Activated T-helper 2 cell treated with anti-CD3 and anti-CD28 coated beads, Interferon-gamma antibody, Interleukin-2, Interleukin-4, amounts not matched to agents 10 μg/mL and 5 μg/mL and 100 μg/mL, durations not matched to agents 14 hours and 24 hours and 36 hours (primary cell): ENCODE data around the gene TNFRSF13B. TPM values are rescaled to one million over a fixed set of nuclear protein-coding genes. Genes with fewer than 3 reads are reported as not detected.
A peak's percentile ranks its signal among the peaks of the same experiment; 100 is the strongest.
"Not testable (repeated sequence)": the region's sequence is repeated elsewhere in the genome, so short reads cannot be mapped to it uniquely, and the experiment has no call there.

Source experiments
- DNase-seq: peaks from one replicate; pipeline ENCODE4 v3.0.0; 2021; ENCODE audit warnings: low spot score
- H3K27ac Mint-ChIP-seq: one replicate; pipeline ENCODE4 v1.8.0; 2021; ENCODE audit warnings: mixed read lengths
- H3K27me3 Mint-ChIP-seq: one replicate; pipeline ENCODE4 v1.8.0; 2021; ENCODE audit warnings: low read depth, mixed read lengths
- H3K36me3 Mint-ChIP-seq: one replicate; pipeline ENCODE4 v1.8.0; 2021; ENCODE audit warnings: low read depth, mixed read lengths
- H3K4me1 Mint-ChIP-seq: one replicate; pipeline ENCODE4 v1.8.0; 2021; ENCODE audit warnings: low read depth, mixed read lengths
- H3K4me3 Mint-ChIP-seq: one replicate; pipeline ENCODE4 v1.8.0; 2021; ENCODE audit warnings: low read depth, mild to moderate bottlenecking, moderate library complexity, mixed read lengths
- H3K9me3 Mint-ChIP-seq: one replicate; pipeline ENCODE4 v1.8.0; 2021; ENCODE audit warnings: mixed read lengths
- intact Hi-C: fragments of 100-400 bp; cut with micrococcal nuclease; formaldehyde crosslinking; loops from one replicate; pipeline ENCODE4 v1.15.1; 2023
- total RNA-seq: library from RNA; stranded (reverse); gene quantifications from 2 replicates; pipeline ENCODE4 v1.2.3, GENCODE V29; 2022

Gene TNFRSF13B
- total RNA-seq, 1 donor from 2014 or later = 0.14 TPM

DNA sequence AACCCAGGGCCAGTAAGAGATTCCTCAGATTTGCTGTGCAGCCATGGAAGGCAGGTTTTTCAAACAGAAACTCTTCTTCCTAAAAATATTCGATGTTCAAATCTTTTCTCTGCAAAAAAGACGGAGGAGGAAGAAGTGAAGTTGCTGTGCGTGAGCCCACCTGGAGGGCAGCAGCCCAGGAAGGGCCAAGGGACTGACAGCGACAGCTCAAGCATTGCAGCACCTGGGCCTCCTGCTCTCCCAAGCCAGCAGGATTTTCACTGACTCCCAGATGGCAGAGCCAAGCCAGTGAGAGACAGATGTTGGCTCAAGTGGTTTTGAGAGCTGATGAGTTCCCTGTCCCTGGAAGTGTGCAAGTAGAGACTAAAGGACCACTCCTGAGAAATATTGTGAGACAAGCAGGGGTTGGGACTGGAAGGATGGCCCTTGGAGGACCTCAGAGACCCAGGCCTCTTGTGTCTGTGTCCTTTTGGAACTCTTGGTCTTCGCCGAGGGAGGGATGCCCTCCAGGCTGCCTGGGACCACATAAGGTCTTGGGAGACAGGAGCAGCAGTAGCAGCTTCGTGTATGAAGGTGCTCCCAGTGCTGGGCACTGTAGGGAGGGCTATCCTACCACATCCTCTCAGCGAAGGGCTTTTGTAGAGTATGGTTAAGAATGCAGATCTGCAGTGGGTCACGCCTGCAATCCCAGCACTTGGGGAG is 29.3 kb upstream of the TNFRSF13B start:
- DNase-seq = no peak
- Mint-ChIP-seq H3K27me3 (peaks cover 8% of the 10 kb centered on the region), H3K36me3 (no peaks in the 10 kb centered on the region), H3K4me3 (no peak overlapping the region), H3K27ac (no peak overlapping the region), H3K9me3 (no peaks in the 10 kb centered on the region), H3K4me1 (no peaks in the 10 kb centered on the region)
- intact Hi-C loops = loop anchor here (5.0 kb wide), 1 partner anchor 311 kb away; no protein-coding TSS in a partner anchor

- Mint-ChIP-seq H3K4me1 (no peaks in the 10 kb centered on the region), H3K27me3 (peaks cover 8% of the 10 kb centered on the region), H3K9me3 (no peaks in the 10 kb centered on the region), H3K4me3 (no peak overlapping the region), H3K36me3 (no peaks in the 10 kb centered on the region), H3K27ac (no peak overlapping the region)
- intact Hi-C loops = loop anchor here (5.0 kb wide), 1 partner anchor 312 kb away; no protein-coding TSS in a partner anchor
- DNase-seq = no peak
These were observed 28.2 kb upstream of the TNFRSF13B start for GRCh38 chr17:16999931-17000625.

- intact Hi-C loops = no loop called here
- DNase-seq = no peak
- H3K9me3 Mint-ChIP-seq = no peaks in the 10 kb centered on the region
- no peak overlapping the region for H3K4me3 Mint-ChIP-seq
- H3K4me1 Mint-ChIP-seq = no peaks in the 10 kb centered on the region
- H3K36me3 Mint-ChIP-seq = no peaks in the 10 kb centered on the region
- peaks cover 16% of the 10 kb centered on the region for H3K27me3 Mint-ChIP-seq
- H3K27ac Mint-ChIP-seq = no peak overlapping the region
These were observed 25.9 kb upstream of the TNFRSF13B start for GRCh38 chr17:16997514-16998429.

GRCh38 chr17:16996726-16997125 is 24.8 kb upstream of the TNFRSF13B start:
- H3K27ac Mint-ChIP-seq, H3K36me3 Mint-ChIP-seq, H3K9me3 Mint-ChIP-seq, H3K4me1 Mint-ChIP-seq, H3K4me3 Mint-ChIP-seq, intact Hi-C loops, DNase-seq: not testable (repeated sequence)
- peaks cover 16% of the 10 kb centered on the region for H3K27me3 Mint-ChIP-seq

GRCh38 chr17:16995930-16996329 is 24.0 kb upstream of the TNFRSF13B start:
- H3K27ac Mint-ChIP-seq = no peak overlapping the region
- DNase-seq = no peak
- H3K36me3 Mint-ChIP-seq = no peaks in the 10 kb centered on the region
- intact Hi-C loops = no loop called here
- peaks cover 3% of the 10 kb centered on the region for H3K4me1 Mint-ChIP-seq
- H3K9me3 Mint-ChIP-seq = no peaks in the 10 kb centered on the region
- no peak overlapping the region for H3K4me3 Mint-ChIP-seq
- peaks cover 16% of the 10 kb centered on the region for H3K27me3 Mint-ChIP-seq

GRCh38 chr17:16994631-16995030 is 22.7 kb upstream of the TNFRSF13B start:
- Mint-ChIP-seq H3K36me3 (no peaks in the 10 kb centered on the region), H3K4me3 (no peak overlapping the region), H3K27ac (no peak overlapping the region), H3K27me3 (peaks cover 14% of the 10 kb centered on the region), H3K4me1 (peaks cover 13% of the 10 kb centered on the region), H3K9me3 (no peaks in the 10 kb centered on the region)
- intact Hi-C loops = no loop called here
- no peak for DNase-seq

DNA sequence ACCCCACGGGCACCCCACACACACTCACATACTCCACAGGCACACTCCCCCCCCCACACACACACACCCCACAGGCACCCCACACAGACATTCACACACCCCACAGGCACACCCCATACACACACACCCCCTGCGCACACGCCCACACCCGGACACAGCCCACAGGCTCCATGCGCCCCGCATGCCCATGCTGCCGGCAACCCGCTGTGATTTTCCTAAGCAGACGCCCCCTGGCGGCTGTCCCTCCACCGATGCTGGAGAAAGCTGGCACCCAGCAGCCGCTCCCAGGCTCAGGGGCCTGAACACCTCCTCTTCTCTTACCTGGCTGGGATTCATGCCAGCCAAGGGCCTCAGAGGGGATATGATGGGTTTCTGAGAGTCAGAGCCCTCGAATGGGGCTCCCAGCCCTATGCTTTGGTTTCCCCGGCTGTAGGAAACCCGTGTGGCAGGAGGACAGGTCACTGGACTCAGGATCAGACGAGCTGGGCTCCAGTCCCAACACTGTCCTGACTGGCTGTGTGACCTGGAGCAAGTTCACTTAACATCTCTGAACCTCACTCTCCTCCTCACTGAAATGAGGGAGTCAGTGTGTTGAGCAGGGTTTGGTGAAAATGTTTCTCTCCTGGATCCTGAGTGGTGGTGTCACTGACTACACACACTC is 19.6 kb upstream of the TNFRSF13B start:
- intact Hi-C loops = no loop called here
- Mint-ChIP-seq H3K36me3 (no peaks in the 10 kb centered on the region), H3K4me3 (no peak overlapping the region), H3K27me3 (peaks cover 14% of the 10 kb centered on the region), H3K27ac (no peak overlapping the region), H3K9me3 (no peaks in the 10 kb centered on the region), H3K4me1 (peaks cover 31% of the 10 kb centered on the region)
- DNase-seq = peak; percentile 68

GRCh38 chr17:16989953-16990860 is 18.3 kb upstream of the TNFRSF13B start:
- no peak overlapping the region for H3K27ac Mint-ChIP-seq

GRCh38 chr17:16989230-16989952 is 17.5 kb upstream of the TNFRSF13B start:
- Mint-ChIP-seq H3K4me3 (peak overlapping the region; percentile 26), H3K36me3 (no peaks in the 10 kb centered on the region), H3K4me1 (peaks cover 31% of the 10 kb centered on the region), H3K27ac (peak overlapping the region; percentile 79), H3K9me3 (no peaks in the 10 kb centered on the region), H3K27me3 (peaks cover 10% of the 10 kb centered on the region)
- intact Hi-C loops = loop anchor here (2.0 kb wide), 1 partner anchor 73 kb away; no protein-coding TSS in a partner anchor
- no peak for DNase-seq

More at GRCh38 chr17:16989953-16990860, 18.3 kb upstream of the TNFRSF13B start:
- intact Hi-C loops = loop anchor here (2.0 kb wide), 1 partner anchor 73 kb away; no protein-coding TSS in a partner anchor
- H3K9me3 Mint-ChIP-seq = no peaks in the 10 kb centered on the region
- DNase-seq = no peak
- H3K4me3 Mint-ChIP-seq = no peak overlapping the region
- no peaks in the 10 kb centered on the region for H3K36me3 Mint-ChIP-seq
- peaks cover 31% of the 10 kb centered on the region for H3K4me1 Mint-ChIP-seq
- H3K27me3 Mint-ChIP-seq = peaks cover 14% of the 10 kb centered on the region

DNA sequence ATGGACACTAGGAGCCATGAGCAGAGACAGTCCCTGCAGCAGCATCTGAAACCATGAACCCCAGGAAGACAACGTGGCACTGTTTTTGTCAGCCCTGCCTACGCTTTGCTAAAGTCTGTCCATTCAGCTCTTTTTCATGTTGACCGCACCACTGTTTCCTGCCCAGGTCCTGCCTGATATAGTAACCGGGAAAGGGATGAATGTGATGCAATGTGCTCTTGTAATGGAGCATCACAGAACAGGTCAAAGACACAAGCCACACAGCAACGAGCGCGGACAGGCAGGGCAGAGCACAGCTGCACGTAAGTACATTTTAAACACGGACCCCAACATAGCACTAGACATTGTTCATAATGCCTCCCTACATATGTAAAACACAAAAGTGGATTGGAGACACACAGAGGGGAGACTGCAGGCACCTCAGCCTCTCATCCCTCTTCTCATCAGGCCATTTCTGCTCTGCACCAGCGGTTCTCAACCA is 16.9 kb upstream of the TNFRSF13B start:
- intact Hi-C loops = loop anchor here (2.0 kb wide), 1 partner anchor 72 kb away; no protein-coding TSS in a partner anchor
- H3K27ac Mint-ChIP-seq = peak overlapping the region; percentile 79
- H3K4me1 Mint-ChIP-seq = peaks cover 31% of the 10 kb centered on the region
- H3K36me3 Mint-ChIP-seq = no peaks in the 10 kb centered on the region
- H3K9me3 Mint-ChIP-seq = no peaks in the 10 kb centered on the region
- peaks cover 5% of the 10 kb centered on the region for H3K27me3 Mint-ChIP-seq
- DNase-seq = no peak
- peak overlapping the region; percentile 40 for H3K4me3 Mint-ChIP-seq
